ENCODE data around the gene SUN2. TPM values are rescaled to one million over a fixed set of nuclear protein-coding genes. Genes with fewer than 3 reads are reported as not detected.

SUN2 gene
- total RNA-seq, 1 experiment from 2014 or later = 104 TPM

- intact Hi-C loops (cut with micrococcal nuclease; ENCODE audit: unreplicated experiment) = no loop called here
- Histone ChIP-seq H3K4me3 (ENCODE audit: low read depth, low read length, poor library complexity, severe bottlenecking) (no peak overlapping the region), H3K9me3 (ENCODE audit: low read depth, low read length, poor library complexity, severe bottlenecking) (no peaks in the 10 kb centered on the region), H3K36me3 (ENCODE audit: insufficient read depth, low read length, poor library complexity, severe bottlenecking) (peaks cover 39% of the 10 kb centered on the region), H3K27ac (ENCODE audit: low read depth, low read length, poor library complexity, severe bottlenecking) (peak overlapping the region; percentile 50), H3K4me1 (ENCODE audit: insufficient read depth, low read length, poor library complexity, severe bottlenecking) (peaks cover 35% of the 10 kb centered on the region), H3K27me3 (replicated peaks; ENCODE audit: insufficient read depth, low read depth, low read length, poor library complexity) (no peaks in the 10 kb centered on the region)
- BruUV-seq (replicated peaks) = no TSS peak
- CTCF ChIA-PET = no interaction called here
- DNase-seq (ENCODE audit: low spot score) = no peak
- POLR2A ChIA-PET (ENCODE audit: low non-redundant PET) = no interaction called here
- TF ChIP-seq CTCF (conservative IDR thresholded peaks at IDR 0.05; ENCODE audit: low read depth, low read length) = no peak
- TF ChIP-seq EZH2 (IDR thresholded peaks at IDR 0.05; ENCODE audit: borderline replicate concordance, low read depth, low read length, poor library complexity, severe bottlenecking) = no peak
Measured at GRCh38 chr22:38715852-38716251, 39.9 kb downstream of the SUN2 start.

GRCh38 chr22:38715176-38715764, 40.5 kb downstream of the SUN2 start:
- POLR2A ChIA-PET (ENCODE audit: low non-redundant PET) = interaction anchor here (0.9 kb wide), 1 partner anchor 34 kb away, joined by 3 read pairs; the partner anchor contains the start of gene TOMM22
- DNase-seq (ENCODE audit: low spot score) = peak; percentile 41
- Histone ChIP-seq H3K27ac (ENCODE audit: low read depth, low read length, poor library complexity, severe bottlenecking) (peak overlapping the region; percentile 50), H3K4me1 (ENCODE audit: insufficient read depth, low read length, poor library complexity, severe bottlenecking) (peaks cover 35% of the 10 kb centered on the region), H3K4me3 (ENCODE audit: low read depth, low read length, poor library complexity, severe bottlenecking) (no peak overlapping the region), H3K9me3 (ENCODE audit: low read depth, low read length, poor library complexity, severe bottlenecking) (no peaks in the 10 kb centered on the region), H3K27me3 (replicated peaks; ENCODE audit: insufficient read depth, low read depth, low read length, poor library complexity) (no peaks in the 10 kb centered on the region), H3K36me3 (ENCODE audit: insufficient read depth, low read length, poor library complexity, severe bottlenecking) (peaks cover 39% of the 10 kb centered on the region)
- intact Hi-C loops (cut with micrococcal nuclease; ENCODE audit: unreplicated experiment) = no loop called here
- CTCF ChIA-PET = no interaction called here
- TF ChIP-seq CTCF (conservative IDR thresholded peaks at IDR 0.05; ENCODE audit: low read depth, low read length) (no peak), EZH2 (IDR thresholded peaks at IDR 0.05; ENCODE audit: borderline replicate concordance, low read depth, low read length, poor library complexity, severe bottlenecking) (no peak)
- no TSS peak for BruUV-seq (replicated peaks)

- ChIA-PET CTCF (no interaction called here), POLR2A (ENCODE audit: low non-redundant PET) (interaction anchor here (0.8 to 0.9 kb wide), 2 partner anchors 11 to 32 kb away, joined by 3 to 4 read pairs; partner anchors contain the start of gene TOMM22)
- no peak for DNase-seq (ENCODE audit: low spot score)
- Histone ChIP-seq H3K36me3 (ENCODE audit: insufficient read depth, low read length, poor library complexity, severe bottlenecking) (peaks cover 43% of the 10 kb centered on the region), H3K9me3 (ENCODE audit: low read depth, low read length, poor library complexity, severe bottlenecking) (no peaks in the 10 kb centered on the region), H3K4me1 (ENCODE audit: insufficient read depth, low read length, poor library complexity, severe bottlenecking) (peaks cover 35% of the 10 kb centered on the region), H3K4me3 (ENCODE audit: low read depth, low read length, poor library complexity, severe bottlenecking) (no peak overlapping the region), H3K27me3 (replicated peaks; ENCODE audit: insufficient read depth, low read depth, low read length, poor library complexity) (no peaks in the 10 kb centered on the region), H3K27ac (ENCODE audit: low read depth, low read length, poor library complexity, severe bottlenecking) (peak overlapping the region; percentile 52)
- no TSS peak for BruUV-seq (replicated peaks)
- intact Hi-C loops (cut with micrococcal nuclease; ENCODE audit: unreplicated experiment) = no loop called here
- TF ChIP-seq EZH2 (IDR thresholded peaks at IDR 0.05; ENCODE audit: borderline replicate concordance, low read depth, low read length, poor library complexity, severe bottlenecking) = no peak
- TF ChIP-seq CTCF (conservative IDR thresholded peaks at IDR 0.05; ENCODE audit: low read depth, low read length) = no peak
Measured at GRCh38 chr22:38713921-38714320, 41.9 kb downstream of the SUN2 start.
